Thyroid gland (tissue), 4 donors: ENCODE measurements around the gene ABCG1.

Source experiments
- CTCF ChIP-seq, 6 experiments: fragments of 200-600 bp in 3 of 6; fragments of 450-650 bp in 3 of 6; sonication (generic) in 3 of 6; IDR thresholded peaks; one replicate each; pipeline ENCODE4 v1.5.1; 2016 to 2019; ENCODE audit warnings: antibody characterized with exemption in 6 of 6, mild to moderate bottlenecking in 2 of 6, inconsistent platforms in 1 of 6, moderate library complexity in 1 of 6
- POLR2A ChIP-seq, 2 donors: fragments of 450-650 bp; IDR thresholded peaks; one replicate each; pipeline ENCODE4 v1.6.1; 2017; ENCODE audit warnings: antibody characterized with exemption in 2 of 2, mild to moderate bottlenecking in 2 of 2, moderate library complexity in 1 of 2

- TF ChIP-seq CTCF (IDR thresholded peaks at IDR 0.05) (no peak), POLR2A (IDR thresholded peaks at IDR 0.05) (no peak)
Measured at GRCh38 chr21:42213082-42213774, 5.7 kb upstream of the ABCG1 start.
